HG02943 (cell line): ENCODE results near the gene USP32.
"Not testable (repeated sequence)": the region's sequence is repeated elsewhere in the genome, so short reads cannot be mapped to it uniquely, and the experiment has no call there.

ENCODE experiments used
- ATAC-seq: cut with Tn5 transposase; IDR thresholded peaks from one replicate; pipeline ENCODE4 v1.9.1; 2021; ENCODE audit warnings: mild to moderate bottlenecking, low read depth, moderate library complexity; ENCODE audit not compliant: unreplicated experiment

Gene USP32

DNA sequence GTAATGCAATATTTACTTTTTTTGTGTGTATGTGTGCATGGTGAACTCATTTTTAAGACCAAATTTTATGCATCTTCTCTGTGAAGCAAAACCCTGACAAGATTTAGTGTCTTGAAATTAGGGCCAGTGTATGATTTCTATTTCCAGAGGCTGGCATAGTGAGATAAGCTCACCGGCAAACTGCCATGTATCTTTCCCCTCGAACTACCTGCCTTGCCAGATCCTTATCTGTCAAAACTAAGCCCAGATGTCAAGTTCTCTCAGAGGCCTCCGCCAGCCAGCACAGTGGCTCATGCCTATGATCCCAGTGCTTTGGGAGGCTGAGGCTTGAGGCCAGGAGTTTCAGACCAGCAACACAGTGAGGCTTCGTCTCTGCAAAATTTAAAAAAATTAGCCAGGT lies 10.0 kb downstream of the USP32 start:
- ATAC-seq, result no peak

DNA sequence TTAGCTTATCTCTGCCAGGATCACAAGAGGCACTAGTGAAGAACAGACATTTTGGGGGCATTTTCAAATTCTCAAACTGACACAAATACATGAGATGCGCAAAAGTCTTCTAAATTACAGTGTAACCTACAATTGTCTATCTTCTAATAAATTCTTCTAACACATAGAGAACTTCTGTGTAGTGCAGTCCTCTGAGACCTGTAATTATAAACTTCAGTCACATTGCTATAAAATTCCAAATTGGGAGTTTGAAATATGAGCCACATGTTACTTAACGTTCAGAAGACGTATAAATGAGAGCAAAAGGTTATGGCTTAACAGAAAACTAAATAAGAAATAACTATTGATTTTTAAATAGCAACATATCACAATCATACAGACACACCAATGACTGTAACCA lies 12.5 kb downstream of the USP32 start:
- ATAC-seq, result not testable (repeated sequence)

DNA sequence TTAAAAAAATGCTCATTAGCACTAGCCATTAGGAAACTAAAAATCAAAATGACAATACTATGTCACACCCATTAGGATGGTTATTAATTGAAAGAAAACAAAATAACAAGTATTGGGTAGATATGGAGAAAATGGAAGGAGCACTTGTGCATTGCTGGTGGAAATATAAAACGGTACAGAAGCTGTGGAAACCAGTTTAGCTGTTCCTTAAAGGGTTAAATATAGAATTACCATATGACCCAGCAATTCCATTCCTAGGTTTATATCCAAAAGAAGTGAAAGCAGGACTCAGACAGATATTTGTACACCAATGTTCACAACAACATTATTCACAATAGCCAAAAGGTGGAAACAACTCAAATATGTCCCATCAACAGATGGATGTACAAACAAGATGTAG lies 13.7 kb downstream of the USP32 start:
- not testable (repeated sequence) for ATAC-seq

DNA sequence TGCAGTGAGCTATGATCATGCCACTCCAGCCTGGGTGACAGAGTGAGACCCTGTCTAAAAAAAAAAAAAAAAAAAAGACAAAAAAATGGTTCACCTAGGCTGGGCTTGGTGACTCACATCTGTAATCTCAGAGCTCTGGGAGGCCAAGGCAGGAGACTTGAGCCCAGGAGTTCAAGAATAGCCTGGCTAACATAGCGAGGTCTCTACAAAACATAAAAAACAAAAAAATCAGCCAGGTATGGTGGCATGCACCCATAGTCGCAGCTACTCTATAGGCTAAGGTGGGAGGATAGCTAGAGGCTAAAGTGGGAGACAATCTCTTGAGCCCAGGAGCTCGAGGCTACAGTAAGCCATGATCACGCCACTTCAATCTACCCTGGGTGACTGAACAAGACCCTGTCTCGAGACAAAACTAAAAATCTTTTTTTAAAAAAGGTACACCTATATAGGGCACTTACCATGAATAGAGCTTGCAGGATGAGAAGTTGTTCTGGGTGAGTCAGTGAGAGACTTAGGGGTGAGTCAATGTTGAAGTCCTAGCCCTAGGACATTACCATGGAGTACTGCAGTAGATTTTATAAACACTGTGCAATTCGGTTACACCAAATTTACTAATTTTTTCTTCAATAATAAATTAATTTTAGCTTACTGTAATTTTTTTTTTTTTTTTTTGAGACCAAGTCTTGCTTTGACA lies 19.0 kb downstream of the USP32 start:
- ATAC-seq, result no peak

DNA sequence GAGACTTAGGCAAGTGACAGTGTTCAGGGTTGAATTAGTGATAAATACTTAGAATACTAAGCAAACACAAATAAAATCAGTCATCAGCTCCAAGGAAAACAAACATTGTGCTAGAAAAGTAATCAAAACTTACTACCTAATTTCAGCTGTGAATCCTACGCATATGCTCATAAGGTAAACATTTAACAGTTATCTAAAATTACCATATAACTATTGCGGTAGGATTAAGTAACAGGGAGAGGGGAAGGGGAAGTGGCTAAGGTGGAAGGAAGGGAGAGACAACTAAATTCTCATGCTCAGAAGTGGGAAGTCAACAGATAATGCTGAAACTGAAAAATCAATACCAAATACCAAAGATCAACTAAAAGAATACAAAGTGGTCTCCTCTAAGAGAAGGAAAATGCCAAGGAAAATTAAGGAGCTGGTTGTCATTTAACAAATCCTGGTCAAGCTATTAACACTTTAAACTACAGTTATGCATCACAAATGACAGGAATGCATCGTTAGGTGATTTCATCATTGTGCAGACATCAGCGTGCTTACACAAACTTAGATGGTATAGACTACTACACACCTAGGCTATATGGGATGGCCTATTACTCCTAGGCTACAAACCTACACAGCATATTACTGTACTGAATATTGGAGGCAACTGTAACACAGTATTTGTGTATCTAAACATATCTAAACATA lies 20.0 kb downstream of the USP32 start:
- ATAC-seq, result no peak

DNA sequence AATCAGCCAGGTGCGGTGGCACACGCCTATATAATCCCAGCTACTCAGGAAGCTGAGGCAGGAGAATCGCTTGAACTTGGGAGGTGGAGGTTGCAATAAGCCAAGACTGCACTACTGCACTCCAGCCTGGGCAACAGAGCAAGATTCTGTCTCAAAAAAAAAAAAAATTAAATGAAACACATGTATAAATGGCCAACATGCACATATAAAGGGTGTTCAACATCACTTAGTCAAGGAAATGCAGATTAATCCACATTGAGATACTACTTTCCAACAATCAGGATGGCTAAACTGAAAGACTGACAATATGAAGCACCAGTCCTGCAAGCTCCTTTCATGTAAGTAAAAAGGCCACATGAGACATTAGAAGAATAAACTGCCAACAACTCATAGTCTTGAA lies 20.5 kb downstream of the USP32 start:
- ATAC-seq, result no peak

DNA sequence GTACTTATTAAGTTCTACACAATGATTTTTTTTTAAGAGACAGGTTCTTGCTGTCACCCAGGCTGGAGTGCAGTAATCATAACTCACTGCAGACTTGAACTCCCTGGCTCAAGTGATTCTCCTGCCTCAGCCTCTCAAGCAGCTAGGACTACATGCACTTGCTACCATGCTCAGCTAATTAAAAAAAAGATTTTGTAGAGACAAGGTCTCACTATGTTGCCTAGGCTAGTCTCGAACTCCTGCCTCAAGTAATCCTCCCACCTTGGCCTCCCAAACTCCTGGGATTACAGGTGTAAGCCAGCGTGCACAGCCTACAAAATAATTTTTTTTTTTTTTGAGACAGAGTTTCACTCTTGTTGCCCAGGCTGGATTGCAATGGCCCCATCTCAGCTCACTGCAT lies 22.2 kb downstream of the USP32 start:
- ATAC-seq, result no peak

DNA sequence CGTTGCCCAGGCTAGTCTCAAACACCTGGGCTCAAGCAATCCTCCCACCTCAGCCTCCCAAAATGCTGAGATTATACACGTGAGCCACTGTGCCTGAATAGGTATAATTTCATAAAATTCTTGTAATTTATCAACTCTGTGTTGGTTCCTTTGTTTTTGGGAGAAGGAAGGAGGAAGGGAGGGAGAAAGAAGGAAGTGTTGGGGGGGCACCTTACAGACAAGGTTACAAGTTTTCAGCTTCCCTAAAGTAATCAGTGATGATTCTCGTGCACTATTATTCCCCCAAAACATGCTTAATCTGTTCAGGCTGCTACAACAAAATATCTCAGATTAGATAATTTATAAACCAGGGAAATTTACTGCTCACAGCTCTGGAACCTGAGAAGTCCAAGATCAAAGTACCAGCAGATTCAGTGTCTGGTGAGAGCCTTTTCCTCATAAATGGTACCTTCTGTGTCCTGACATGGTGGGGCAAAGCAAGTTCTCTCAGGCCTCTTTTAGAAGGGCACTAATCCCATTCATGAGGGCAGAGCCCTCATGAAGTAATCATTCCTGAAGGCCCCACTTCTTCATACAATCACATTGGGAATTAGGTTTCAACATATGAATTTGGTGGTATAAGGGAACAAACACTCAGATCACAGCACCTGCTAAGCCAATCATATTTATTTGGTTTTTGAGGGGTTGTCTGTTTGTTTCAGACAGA lies 28.1 kb downstream of the USP32 start:
- ATAC-seq, result no peak

DNA sequence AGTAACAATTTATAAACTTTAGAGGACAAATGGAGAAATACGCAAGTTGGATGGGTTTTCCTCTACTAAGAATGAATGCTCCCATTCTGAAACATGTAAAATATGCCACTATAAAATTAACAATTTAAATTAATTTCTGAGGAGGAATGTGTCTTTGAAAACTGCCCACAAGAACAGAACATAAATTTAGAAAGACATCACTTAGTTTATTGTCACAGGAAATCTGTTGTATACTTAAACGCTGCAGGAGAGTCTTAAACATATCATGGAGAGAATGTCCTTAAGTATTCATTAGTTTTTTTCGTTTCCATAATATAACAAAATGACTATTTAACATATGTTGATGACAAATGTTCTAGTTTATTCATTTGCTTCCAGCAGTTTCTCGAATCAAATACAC lies 29.6 kb downstream of the USP32 start:
- ATAC-seq, result no peak

DNA sequence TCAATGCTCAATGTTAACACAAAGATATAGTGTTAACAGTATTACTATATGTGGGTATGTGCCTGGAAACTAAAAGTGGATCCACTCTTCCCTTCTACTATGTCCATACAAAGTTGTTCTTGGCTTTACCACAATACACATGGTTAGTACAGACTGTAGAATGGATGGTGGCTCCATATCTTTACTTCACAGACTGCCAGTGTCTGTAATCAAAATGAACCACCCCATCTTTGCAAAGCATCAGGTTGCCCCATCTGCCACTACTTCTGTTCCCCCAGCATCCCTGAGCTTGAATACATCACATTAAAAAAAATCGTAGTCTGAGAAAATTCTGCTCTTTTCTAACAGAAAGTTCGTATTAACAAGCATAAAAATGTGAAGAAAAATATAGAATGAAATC lies 30.0 kb downstream of the USP32 start:
- ATAC-seq, result no peak

DNA sequence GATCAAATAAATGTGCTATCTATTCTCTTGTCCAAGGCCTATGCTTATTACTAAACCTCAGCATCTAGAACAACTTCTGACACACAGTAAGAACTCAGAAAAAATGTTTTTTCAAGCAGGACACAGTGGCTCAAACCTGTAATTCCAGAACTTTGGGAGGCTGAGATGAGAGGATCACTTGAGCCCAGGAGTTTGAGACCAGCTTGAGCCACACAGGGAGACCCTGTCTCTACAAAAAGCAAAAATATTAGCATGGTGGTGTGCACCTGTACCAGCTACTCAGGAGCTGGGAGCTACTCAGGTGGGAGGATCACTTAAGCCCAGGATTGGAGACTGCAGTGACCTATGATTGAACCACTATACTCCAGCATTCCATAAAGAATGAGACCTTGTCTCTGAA lies 32.5 kb downstream of the USP32 start:
- no peak for ATAC-seq

DNA sequence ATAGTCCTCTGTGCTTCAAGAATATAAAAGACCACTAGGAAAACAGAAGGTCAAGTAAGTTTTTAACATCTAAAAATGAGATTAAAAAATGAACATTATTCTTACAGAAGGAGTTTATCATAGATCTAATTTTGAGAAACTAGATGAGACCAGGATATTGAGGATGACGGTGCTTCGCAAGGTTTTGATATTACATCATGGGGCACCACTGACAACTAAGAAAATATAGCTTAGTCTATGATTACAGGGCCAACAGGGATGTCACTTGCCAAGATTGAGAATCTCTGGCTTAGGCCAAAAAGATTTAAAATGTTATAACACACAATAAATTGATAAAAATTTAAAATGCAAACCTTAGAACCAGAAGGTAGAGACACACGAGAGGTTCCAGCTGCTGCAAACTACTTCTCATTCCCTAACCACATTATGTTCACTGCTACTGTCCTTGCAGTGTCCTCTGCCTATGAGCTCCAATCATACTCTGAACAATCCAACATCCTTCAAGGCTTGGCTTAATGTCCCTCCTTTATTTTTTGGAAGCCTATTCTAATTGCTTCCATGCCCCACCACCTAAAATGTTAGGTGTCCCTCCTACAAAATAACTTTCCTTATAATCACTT lies 33.2 kb downstream of the USP32 start:
- no peak for ATAC-seq

DNA sequence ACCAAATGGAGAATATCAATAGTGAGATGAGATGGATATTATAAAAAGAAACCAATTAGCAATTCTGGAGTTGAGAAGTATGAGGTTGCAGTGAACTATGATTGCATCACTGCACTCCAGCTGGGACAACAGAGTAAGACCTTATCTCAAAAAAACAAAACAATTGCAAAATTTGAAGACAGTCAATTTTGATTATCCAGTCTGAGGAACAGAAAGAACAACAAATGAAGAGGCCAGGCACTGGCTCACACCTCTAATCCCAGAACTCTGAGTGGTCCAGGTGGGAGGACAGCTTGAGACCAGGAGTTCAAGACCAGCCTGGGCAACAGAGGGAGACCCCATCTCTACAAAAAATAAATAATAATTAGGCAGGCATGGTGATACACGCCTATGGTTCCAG lies 35.0 kb downstream of the USP32 start:
- no peak for ATAC-seq

DNA sequence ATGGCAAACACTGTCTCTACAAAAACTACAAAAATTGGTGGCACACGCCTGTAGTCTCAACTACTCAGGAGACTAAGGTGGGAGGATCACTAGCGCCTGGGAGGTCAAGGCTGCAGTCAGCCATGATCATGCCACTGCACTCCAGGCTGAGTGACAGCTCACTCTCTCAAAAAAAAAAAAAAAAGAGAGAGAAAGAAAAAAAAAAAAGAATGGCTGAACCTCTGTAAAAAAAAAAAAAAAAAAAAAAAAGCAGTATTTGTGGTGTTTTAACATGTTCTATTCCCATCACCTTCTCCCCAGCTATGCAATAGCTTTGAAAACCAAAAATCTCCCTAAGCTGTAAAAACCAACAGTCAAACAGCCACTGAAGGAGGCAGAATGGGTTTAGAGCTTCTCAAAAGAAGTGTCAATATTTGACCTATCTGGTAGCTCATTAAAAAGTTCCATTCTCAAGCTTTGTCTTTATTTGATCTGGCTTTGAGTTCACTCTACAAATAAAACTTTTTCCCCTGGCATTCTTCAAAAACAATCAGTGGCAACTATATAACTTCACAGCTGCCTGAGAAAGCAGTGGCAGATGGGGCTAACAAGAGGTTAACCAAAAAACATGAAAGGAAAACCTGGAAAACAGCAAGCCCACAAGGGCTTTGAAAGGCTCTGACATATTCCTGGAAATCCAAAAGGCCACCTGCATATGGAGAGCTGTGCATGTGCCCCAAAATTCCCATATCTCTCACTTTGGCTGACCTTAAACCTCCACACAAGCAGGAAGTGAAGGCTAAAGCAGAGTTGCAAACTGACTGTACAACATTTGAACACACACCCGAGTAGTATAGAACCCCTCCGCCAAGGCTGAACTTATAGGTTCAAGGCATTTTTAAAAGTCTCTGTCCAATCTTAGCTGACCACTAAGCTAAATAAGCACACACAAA lies 36.0 kb downstream of the USP32 start:
- no peak for ATAC-seq

DNA sequence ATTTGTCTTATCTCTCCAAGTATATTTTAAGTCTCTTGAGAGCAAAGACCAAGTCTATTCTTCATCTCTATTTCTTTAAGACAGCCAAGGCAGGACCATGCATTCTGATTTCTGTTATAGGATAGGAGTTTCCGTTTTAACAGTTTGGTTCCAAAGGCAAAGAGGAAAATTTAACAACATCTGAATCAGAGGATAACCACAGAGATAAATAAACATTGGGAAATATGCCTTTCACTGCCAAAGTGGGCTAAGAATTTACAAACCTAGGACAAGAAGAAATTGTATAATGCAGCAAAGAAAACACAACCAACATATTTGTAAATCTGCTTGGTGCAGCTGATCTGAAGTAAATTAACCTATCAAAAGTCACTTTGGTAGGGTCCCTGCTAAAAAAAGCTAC lies 37.7 kb downstream of the USP32 start:
- no peak for ATAC-seq

DNA sequence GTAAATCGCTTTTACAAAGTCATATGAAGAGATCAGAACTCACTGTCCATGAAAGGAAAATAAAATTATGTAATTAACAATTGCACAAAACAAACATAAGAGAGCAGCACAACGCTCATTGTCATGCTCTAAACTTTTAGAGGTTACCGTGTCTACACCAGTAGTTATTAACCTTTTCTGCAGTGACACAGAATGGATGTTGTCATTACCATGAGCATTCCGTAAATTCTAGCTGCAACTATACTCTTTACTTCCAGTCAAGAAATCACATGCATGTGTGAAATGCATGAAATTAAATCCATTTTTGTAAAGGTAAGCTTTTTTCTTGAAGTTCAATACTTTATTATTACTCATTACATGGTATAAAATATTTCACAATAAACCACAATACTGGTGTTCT lies 38.2 kb downstream of the USP32 start:
- no peak for ATAC-seq

DNA sequence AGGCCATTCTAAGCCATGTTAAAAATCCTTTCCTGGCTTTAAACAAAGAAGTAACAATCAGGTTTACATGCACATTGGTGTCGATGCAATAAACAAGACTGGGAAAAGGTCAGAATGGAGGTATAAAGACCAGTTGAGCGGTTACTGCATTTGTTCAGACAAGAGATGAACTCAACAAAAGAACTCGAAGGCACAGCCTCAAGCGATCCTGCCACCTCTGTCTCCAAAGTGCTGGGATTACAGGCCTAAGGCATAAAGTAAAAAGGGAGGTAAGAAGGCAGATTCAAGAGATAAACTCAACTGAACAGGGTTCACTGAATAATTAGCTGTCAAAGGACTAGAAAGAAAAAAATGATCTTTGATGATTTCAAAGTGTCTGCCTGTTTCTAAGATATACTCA lies 39.4 kb downstream of the USP32 start:
- no peak for ATAC-seq

DNA sequence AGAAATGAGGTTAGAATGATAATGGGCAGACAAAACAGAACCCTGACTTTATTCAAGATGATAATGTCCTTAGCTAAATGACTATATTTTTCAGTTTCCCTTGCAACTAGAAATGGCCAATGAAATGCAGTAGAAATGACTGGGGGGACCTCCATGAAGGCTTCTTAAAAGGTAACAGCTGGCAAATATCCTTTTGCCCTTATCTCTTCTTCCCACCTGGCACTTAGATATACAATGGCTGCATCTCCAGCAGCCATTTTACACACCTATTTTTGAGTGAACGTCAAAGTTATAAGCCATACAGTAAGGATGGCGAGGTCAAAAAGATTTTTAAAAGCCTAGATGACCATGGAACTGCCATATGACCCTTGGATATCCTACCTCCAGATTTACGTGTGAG lies 39.9 kb downstream of the USP32 start:
- no peak for ATAC-seq

DNA sequence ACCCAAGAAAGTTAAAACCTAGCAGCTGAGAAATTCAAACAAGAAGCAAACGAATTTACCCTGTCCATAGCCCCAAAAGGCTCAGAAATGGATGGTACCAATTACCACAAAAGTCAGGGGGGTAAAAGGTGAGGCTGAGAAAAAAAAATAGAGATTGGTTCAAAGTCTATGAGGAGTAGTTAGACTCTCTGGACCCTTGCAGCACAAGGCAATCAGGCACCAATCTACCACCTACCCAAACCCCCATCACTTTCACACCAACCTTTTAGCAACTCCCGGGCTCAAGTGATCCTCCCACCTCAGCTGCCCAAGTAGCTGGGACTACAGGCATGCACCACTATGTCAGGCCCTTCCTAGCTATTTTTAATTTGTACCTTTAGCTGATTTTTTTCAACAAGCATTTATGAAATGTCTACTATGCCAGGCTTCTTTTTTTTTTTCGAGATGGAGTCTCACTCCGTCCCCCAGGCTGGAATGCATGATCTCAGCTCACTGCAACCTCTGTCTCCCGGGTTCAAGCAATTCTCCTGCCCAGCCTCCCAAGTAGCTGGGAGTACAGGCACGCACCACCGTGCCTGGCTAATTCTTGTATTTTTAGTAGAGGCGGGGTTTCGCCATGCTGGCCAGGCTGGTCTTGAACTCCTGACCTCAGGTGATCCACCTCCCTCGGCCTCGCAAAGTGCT lies 40.8 kb downstream of the USP32 start:
- no peak for ATAC-seq

DNA sequence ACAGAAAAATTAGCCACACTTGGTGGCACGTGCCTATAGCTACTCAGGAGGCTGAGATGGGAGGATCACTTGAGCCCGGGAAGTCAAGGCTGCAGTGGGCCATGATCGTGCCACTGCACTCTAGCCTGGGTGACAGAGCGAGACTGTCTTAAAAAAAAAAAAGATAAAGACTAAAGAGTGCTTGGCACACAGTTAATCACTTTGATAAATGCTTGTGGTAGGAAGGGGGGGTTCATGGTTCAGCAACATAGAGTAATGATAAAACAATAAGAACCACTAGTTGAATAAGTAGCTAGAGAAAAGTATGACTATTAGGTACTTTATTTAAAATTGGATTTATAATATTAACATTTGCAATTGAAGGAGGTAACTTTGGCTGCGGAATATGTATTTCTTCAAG lies 43.3 kb downstream of the USP32 start:
- ATAC-seq, result no peak
